Smooth muscle cell (in vitro differentiated cells): ENCODE measurements around the gene SCLY. TPM values are rescaled to one million over a fixed set of nuclear protein-coding genes. Genes with fewer than 3 reads are reported as not detected.
"Not testable (repeated sequence)": the region's sequence is repeated elsewhere in the genome, so short reads cannot be mapped to it uniquely, and the experiment has no call there.

Experiments
- DNase-seq: peaks from one replicate; lab custom pipeline; 2025; ENCODE audit not compliant: unreplicated experiment; lab: John Stamatoyannopoulos, UW
- H2AFZ ChIP-seq: fragments of 200-600 bp; sonication (generic); 2 replicates; pipeline ENCODE4 v1.6.0; 2016; ENCODE audit warnings: antibody characterized with exemption, low read depth, mild to moderate bottlenecking
- H3F3A ChIP-seq: fragments of 200-600 bp; sonication (generic); 2 replicates; pipeline ENCODE4 v1.6.0; 2017; ENCODE audit warnings: antibody characterized with exemption, low read depth
- H3K27ac ChIP-seq: fragments of 200-600 bp; sonication (generic); 2 replicates; pipeline ENCODE4 v1.5.1; 2016; ENCODE audit warnings: low read depth, mild to moderate bottlenecking
- H3K27me3 ChIP-seq: fragments of 200-600 bp; sonication (generic); 2 replicates; pipeline ENCODE4 v1.6.1; 2016; ENCODE audit warnings: low read depth, mild to moderate bottlenecking
- H3K36me3 ChIP-seq: fragments of 200-600 bp; sonication (generic); 2 replicates; pipeline ENCODE4 v1.5.1; 2016; ENCODE audit warnings: low read depth
- H3K4me1 ChIP-seq: fragments of 200-600 bp; sonication (generic); 2 replicates; pipeline ENCODE4 v1.5.1; 2016; ENCODE audit warnings: low read depth
- H3K4me2 ChIP-seq: fragments of 200-600 bp; sonication (generic); 2 replicates; pipeline ENCODE4 v1.6.0; 2016; ENCODE audit warnings: mild to moderate bottlenecking
- H3K4me3 ChIP-seq: fragments of 200-600 bp; sonication (generic); 2 replicates; pipeline ENCODE4 v1.5.1; 2016; ENCODE audit warnings: mild to moderate bottlenecking
- H3K79me2 ChIP-seq: fragments of 200-600 bp; sonication (generic); 2 replicates; pipeline ENCODE4 v1.6.0; 2016; ENCODE audit warnings: low read depth, mild to moderate bottlenecking
- H3K9ac ChIP-seq: fragments of 200-600 bp; sonication (generic); 2 replicates; pipeline ENCODE4 v1.6.0; 2016; ENCODE audit warnings: low read depth
- H3K9me3 ChIP-seq: fragments of 200-600 bp; sonication (generic); replicated peaks from 2 replicates; pipeline ENCODE4 v1.5.1; 2016; ENCODE audit warnings: low read depth
- H4K20me1 ChIP-seq: fragments of 200-600 bp; sonication (generic); 2 replicates; pipeline ENCODE4 v1.6.0; 2016; ENCODE audit warnings: low read depth
- CTCF ChIP-seq: fragments of 200-600 bp; sonication (generic); IDR thresholded peaks from 2 replicates; pipeline ENCODE4 v1.5.1; 2017; ENCODE audit warnings: borderline replicate concordance, mild to moderate bottlenecking, antibody characterized with exemption; ENCODE audit not compliant: insufficient read depth, poor library complexity, severe bottlenecking
- WGBS: methylation state at CpG from one replicate; pipeline ENCODE4 v1.1.7; 2016; ENCODE audit warnings: low lambda C conversion rate; 5-methylcytosine and 5-hydroxymethylcytosine counted together
- polyA plus RNA-seq: library from polyadenylated mRNA; unstranded; fragments of >200 nt; fragmentation: Nextera tagmentation; extraction: Ambion mirVana; gene quantifications from 2 replicates; pipeline ENCODE4 v1.2.1, GENCODE V29; 2016
- total RNA-seq: library from RNA; depleted of rRNA; stranded (reverse); fragments of >200 nt; gene quantifications from 2 replicates; pipeline ENCODE4 v1.2.3, GENCODE V29; 2014

SCLY gene
- total and polyA plus RNA-seq, 2 experiments from 2014 or later = 7.6 to 12.9 TPM

DNA sequence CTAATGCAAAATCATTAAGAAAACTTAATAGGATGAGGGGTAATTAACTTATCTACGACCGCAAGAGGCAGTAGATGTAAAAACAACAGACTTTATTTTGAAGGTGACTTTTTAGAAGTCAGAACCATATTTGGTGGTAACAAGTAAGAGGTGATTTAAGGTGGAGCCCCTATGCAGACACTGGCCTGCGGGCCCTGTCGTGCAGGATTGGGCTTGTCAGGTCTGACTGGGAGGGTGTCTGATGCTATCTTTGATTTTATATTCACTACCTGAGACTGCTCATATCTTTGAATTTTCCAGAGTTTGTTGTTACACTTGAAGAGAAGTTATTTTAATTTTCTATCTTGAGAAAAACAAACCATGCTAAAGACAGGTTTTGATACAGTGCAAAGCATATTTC, 29.1 kb upstream of the SCLY start:
- 88% methylated on average over 4 of the region's 4 CpGs for WGBS
- Histone ChIP-seq H3F3A (no peaks in the 10 kb centered on the region), H3K79me2 (no peaks in the 10 kb centered on the region), H3K9me3 (no peaks in the 10 kb centered on the region), H2AFZ (no peak overlapping the region), H3K27ac (no peak overlapping the region), H3K4me1 (no peaks in the 10 kb centered on the region), H3K27me3 (no peaks in the 10 kb centered on the region), H3K9ac (no peak overlapping the region), H3K36me3 (peaks cover 5% of the 10 kb centered on the region), H3K4me3 (no peak overlapping the region), H4K20me1 (no peaks in the 10 kb centered on the region), H3K4me2 (no peak overlapping the region)
- TF ChIP-seq CTCF = no peak
- no peak for DNase-seq

DNA sequence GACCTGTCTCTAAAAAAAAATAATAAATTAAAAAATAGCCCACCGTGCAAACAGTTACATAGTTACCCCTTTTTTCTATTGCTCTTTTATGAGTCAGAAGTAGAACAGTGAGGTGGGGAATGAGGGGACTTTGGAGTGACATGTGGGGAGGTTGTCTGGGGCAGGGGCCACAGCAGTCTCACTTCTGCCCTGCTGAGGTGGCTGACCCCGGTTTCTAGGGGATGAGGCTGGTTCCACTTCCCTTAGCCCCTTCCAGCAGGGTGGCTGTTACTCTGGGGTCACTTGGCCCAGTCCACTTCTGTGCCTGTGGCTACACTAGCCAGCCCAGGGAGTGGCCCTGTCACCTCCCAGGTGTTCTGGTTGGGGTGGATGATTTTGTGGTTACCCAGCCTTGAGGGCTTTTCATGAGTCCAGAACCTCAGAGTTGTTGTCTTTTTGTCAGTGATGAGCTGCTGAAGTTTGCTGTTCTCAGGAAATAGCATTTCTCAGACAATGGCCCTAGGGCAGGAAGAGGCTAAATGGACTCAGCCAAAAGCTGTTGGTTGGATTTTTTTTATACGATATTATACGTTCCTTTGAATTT, 28.0 kb upstream of the SCLY start:
- Histone ChIP-seq H4K20me1 (no peaks in the 10 kb centered on the region), H2AFZ (no peak overlapping the region), H3K4me1 (no peaks in the 10 kb centered on the region), H3K4me3 (no peak overlapping the region), H3K9ac (no peak overlapping the region), H3K36me3 (peaks cover 5% of the 10 kb centered on the region), H3K79me2 (no peaks in the 10 kb centered on the region), H3K27ac (no peak overlapping the region), H3K9me3 (no peaks in the 10 kb centered on the region), H3F3A (no peaks in the 10 kb centered on the region), H3K4me2 (no peak overlapping the region), H3K27me3 (no peaks in the 10 kb centered on the region)
- DNase-seq = no peak
- no peak for TF ChIP-seq CTCF
- WGBS = 64% methylated on average over 4 of the region's 4 CpGs

DNA sequence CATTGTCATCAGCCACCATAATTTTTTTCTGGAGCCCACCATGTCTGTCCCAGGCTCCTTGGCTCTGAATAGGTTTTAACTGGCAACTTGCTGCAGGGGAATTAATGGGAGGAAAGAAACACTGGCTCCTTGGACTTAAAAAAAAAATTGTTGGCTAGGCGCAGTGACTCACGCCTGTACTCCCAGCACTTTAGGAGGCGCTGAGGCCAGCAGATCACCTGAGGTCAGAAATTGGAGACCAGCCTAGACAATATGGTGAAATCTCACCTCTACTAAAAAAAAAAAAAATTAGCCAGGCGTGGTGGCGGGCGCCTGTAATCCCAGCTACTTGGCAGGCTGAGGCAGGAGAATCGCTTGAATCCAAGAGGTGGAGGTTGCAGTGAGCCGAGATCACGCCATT, 26.8 kb upstream of the SCLY start:
- not testable (repeated sequence) for H3F3A ChIP-seq, H3K9me3 ChIP-seq, H3K4me1 ChIP-seq, H3K79me2 ChIP-seq, H3K27ac ChIP-seq, H3K4me2 ChIP-seq, H4K20me1 ChIP-seq, H3K9ac ChIP-seq, H3K4me3 ChIP-seq, DNase-seq, H3K36me3 ChIP-seq, H3K27me3 ChIP-seq, H2AFZ ChIP-seq
- WGBS = 94% methylated on average over 9 of the region's 9 CpGs

DNA sequence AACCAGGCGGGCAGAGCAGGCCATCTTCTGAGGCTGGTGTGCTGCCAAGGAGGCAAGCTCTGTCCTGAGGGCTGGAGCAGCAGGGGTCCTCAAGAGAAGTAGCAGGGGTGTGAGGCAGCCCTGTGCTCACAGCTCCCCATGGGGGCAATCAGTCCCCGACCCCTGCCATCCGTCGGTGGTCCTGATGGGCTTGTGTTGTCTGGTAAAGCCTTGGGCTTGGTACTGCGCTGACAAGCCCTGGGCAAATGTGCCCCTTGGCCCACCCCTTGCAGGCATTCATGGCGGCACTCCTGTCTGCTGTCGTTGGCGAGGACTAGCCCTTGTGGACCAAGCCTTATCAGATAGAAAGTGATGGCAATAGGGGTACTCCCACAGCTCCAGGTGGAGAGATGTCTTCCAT, 22.6 kb upstream of the SCLY start:
- TF ChIP-seq CTCF = no peak
- Histone ChIP-seq H3K4me1 (no peaks in the 10 kb centered on the region), H3K27me3 (no peaks in the 10 kb centered on the region), H3K36me3 (no peaks in the 10 kb centered on the region), H3K9ac (no peak overlapping the region), H3K4me3 (no peak overlapping the region), H3K9me3 (no peaks in the 10 kb centered on the region), H3K27ac (no peak overlapping the region), H3K4me2 (no peak overlapping the region), H3F3A (no peaks in the 10 kb centered on the region), H2AFZ (no peak overlapping the region), H4K20me1 (no peaks in the 10 kb centered on the region), H3K79me2 (no peaks in the 10 kb centered on the region)
- WGBS = 98% methylated on average over 8 of the region's 8 CpGs
- no peak for DNase-seq
